CD4-positive, alpha-beta T cell treated with Interleukin-17A for 1 hour (primary cell): ENCODE results near the gene ASTN2.
"Not testable (repeated sequence)": the region's sequence is repeated elsewhere in the genome, so short reads cannot be mapped to it uniquely, and the experiment has no call there.

Experiments
- DNase-seq: peaks from one replicate; pipeline ENCODE4 v3.0.0-alpha.2; 2020

Gene ASTN2

GRCh38 chr9:116717150-116717549 lies 697.7 kb downstream of the ASTN2 start:
- no peak for DNase-seq

DNA sequence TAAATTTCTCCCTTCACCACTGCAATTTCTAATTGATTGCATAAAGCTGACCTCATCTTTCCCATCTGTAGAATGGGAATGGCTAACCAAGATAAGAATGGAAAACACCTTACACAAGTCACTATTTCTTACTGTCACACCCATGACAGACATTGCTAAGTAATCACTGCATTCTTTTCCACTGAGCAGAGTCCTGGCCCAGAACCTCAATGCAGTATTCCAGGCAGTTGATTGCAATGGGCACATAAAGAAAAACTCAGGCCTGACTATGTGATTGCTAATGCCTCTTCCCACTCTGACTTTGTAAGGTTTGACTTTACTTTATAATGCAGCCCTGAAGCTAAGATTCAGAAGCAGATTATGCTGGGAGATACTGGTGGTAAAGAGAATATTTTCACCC lies 698.4 kb downstream of the ASTN2 start:
- no peak for DNase-seq

DNA sequence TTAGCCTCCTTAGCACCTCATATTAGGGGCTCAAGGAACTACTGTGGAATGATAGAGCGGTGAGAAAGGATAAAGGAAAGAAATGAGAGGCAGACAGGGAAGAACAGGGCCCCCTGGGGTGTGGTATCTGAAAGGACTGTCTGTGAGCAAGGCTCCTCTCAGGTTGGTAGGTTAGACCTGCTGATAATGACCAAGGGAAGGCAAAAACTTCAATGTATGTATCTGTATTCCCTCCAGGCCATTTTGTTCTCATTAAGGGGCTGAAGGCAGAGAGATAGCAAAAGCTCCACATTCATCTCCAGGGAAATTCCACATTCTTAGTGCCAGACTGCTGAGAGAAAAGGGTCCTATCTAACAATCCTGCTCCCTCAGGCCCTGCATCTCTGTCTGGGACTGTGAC lies 699.1 kb downstream of the ASTN2 start:
- DNase-seq: no peak

DNA sequence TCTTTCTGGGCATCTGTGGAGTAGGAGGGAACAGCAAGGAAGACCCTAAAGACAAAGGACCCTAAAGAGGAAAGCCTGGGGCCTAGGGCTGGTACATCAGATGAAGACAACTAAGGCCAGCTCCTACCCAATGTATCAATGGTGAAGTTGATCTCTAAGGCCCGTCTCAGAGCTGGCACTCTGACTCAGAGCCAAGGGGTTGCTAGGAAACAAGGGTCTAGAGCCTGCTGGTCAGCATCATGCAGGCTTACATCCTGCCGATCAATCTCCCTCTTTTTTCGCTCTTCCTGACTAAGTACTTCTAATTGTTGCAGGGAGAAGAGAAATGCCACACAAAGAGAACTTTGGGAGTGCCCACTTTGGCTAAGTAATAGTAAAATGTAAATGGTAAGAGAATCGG lies 701.6 kb downstream of the ASTN2 start:
- no peak for DNase-seq

GRCh38 chr9:116712781-116713180 lies 702.1 kb downstream of the ASTN2 start:
- no peak for DNase-seq

DNA sequence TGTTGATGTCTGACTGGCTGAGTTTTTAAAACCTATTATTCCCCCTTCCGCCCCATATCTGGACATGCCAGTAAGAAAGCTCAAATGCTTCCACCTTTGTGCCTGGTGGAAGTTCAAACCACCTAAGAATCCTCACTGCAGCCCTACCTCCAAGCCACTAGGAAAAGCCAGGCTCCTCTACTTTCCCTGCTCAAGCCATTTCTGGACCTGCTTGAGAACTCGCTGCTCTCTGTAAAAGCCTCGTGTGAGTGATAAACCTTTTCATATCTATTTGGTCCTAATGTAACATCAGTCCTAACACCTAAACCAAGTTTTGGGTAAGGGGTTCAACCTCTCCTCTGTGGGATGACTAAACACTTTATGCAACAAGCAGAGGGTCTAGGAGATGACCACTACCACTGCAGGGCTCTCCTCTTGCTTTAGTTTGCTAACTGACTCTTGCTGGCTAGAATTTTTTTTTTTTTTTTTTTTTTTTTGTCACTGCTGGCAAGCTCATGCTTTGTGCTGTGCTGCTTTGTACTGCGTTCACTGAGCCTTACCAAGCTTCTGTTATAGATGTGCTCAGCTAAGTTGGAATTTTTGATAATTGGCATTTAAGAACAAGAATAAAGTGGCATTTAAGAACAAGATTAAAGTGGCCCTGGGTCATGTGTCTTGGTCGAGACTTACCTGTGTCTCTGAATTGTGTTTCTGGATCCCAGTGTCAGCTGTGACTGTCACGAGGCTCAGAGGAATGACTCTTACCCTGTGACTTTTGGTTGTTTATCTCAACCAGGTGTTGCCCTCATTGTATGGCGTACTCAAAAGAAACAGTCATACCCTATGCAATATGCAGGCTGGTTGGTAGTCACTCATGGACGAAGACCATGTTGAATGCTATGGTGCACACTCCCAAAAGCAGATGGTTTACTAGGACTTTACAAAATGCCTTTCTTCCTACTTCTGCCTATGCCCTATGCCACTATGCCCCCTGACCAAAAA lies 708.3 kb downstream of the ASTN2 start:
- no peak for DNase-seq

DNA sequence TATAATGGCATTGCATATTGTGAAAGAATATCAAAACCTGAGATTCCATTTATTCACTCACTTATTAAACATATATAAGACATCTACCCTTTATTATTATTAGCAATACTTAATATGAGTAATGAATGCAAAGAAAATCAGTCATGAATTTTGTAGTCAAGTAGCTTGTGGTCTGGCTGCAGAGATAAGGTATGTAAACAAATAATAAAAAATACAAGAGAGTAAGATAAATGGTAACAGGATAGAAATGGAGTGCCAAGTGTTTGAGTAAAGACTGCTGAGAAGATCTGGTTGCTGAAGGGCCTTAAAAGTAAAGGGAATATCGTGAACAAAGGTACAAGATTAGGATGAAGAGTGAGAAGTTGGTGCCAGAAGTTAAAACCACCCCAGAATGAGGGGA lies 709.3 kb downstream of the ASTN2 start:
- no peak for DNase-seq

DNA sequence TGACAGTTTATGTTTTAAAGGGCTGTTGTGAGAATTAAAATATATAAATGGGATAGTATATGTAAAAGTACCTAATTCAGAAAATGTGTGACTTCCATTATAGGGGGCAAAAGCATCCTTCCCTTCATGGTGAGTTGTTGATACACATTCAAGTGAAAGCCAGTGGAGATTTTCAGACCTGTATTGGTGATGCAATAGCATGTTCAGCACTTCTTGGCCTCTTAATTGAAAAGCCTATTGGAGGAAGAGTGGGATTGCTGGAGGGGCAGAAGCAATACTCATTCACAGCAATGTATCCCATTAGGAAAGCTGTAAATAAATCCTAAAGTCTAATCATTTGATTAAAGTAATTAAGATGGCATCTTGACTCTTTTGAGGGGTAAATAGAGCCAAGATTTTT lies 710.4 kb downstream of the ASTN2 start:
- no peak for DNase-seq

- DNase-seq: no peak
These were observed 711.2 kb downstream of the ASTN2 start for GRCh38 chr9:116703634-116704033.

DNA sequence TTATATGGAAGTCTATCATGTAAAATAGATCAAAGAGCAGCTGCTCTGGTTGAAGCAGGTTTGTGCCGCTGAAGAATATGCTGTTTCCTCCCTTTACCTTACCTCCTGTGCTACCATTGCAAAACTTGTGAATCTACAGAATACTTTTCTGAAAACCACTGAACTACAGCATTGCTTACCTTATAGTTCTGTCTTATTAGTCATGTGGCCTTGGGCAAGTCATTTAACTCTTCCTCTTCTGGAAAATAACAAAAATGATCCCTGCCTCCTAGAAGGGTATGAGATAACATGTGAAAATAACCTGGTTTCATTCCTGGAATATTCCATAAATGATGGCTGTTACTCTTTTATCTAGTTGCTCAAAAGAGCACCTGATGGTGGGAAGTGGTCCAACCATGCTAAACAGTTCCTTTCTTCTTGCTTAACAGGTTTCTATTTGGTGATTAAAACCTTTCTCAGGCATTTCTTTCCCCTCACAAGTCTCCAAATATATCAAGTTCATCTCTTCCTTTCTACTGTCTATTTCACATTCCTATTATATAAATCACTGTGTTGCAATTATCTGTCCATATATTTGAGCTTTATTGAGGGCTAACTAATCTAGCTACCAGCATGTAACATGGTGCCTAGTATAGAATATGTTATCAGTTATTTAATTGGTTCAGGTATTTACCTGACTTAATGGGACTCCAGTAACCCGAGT lies 712.8 kb downstream of the ASTN2 start:
- no peak for DNase-seq

GRCh38 chr9:116700882-116701865 lies 713.7 kb downstream of the ASTN2 start:
- no peak for DNase-seq

GRCh38 chr9:116700279-116700678 lies 714.6 kb downstream of the ASTN2 start:
- no peak for DNase-seq

DNA sequence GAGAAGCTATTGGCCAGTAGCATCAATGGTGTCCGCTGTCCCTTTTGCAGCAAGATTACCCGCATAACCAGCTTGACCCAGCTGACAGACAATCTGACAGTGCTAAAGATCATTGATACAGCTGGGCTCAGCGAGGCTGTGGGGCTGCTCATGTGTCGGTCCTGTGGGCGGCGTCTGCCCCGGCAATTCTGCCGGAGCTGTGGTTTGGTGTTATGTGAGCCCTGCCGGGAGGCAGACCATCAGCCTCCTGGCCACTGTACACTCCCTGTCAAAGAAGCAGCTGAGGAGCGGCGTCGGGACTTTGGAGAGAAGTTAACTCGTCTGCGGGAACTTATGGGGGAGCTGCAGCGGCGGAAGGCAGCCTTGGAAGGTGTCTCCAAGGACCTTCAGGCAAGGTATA lies 717.0 kb downstream of the ASTN2 start:
- DNase-seq: no peak

DNA sequence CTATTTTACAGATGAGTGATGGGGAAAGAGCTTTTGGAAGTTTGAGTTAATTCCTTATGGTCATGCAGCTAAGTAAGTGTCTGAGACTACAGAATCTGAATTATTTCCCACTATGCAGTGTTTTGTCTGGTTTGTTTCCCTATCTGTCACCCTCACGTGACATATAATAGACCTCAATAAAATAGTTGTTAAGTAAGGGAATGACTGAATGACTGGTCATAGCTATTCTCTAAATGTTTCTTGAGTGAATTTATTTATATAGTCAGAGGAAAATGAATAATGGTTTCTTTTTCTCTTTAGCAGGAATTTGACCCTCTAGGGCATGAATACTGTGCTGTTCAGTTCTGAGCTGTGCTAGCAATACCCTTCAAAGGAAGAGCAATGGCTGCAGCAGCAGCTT lies 717.5 kb downstream of the ASTN2 start:
- no peak for DNase-seq

DNA sequence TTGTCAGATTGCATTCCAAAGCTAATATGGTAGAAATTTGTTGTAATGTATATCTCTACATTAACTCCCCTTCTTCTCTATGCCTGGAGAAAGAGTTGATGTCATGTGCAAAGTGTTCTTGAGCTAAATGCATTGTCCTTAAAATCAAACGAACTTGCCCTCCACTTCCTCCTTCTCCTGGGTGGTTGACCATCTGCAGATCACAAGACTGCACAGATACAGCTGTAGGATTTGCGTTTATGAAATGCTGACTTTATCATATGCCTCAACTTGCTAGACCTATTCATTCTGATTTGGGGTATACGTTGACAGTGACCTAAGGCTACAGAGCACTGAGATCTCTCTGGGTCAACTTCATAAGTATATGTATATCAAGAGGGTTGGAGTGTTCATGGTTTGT lies 719.4 kb downstream of the ASTN2 start:
- no peak for DNase-seq

DNA sequence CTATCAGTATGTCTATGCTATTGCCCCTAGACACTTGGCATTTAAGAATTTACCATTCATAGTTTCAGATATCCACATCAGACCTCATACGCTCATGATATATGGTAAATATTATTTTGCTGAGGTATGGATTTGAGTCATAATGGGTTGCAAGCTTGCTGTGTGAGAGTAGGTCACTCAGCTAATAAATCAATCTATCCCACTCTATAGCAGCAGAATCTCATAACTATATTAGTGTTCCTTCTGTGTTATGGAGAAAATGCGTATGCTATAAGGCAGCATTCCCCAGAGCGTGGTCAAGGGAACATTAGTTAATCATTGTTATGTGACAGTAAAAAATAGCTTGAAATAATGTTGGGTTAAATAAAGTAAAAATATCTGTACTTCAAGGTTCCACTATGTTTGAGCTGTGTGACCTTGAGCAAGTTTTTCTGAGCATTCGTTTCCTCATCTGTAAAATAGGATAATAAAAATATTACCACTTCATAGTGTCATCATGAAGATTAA lies 720.0 kb downstream of the ASTN2 start:
- DNase-seq: no peak

DNA sequence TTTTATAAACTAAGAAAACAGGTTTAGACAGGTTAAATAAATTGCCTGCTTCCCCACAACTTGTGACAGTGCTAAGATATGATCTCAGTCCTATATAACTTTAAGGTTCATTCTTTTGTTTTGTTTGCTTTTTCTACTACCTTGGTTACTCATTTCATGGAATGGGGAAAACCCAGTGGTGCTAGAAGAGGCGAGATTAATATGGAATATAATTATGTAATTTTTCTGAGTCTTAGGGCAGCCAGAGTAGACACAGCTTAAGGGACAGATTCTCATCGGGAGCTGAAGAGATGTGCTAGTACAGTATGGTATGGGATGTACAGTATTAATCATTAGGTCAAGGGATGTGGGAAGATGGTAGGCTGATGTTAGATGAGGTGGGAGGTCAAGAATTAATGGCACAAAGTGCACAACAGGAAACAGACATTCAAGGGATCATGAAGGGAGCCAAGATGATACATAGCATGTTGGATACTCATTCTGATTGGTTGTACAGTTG lies 721.6 kb downstream of the ASTN2 start:
- no peak for DNase-seq

DNA sequence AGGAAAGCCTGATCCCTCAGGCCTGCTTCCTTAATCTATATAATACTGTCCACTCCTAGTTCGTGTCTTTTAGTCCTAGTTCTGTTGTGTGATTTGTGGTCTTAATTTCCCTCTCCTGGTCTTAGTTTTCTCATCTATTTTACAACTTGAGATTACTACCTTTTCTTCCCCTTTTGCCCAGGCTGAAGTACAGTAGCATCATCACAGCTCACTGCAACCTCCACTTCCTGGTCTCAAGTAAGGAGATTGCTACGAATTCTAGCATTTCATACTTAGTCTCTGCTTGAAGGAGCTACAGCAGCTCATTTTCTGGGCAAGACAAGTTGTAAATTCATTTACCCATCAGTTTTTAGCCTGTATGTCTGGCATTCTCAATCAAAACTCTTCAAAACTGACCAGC lies 722.2 kb downstream of the ASTN2 start:
- DNase-seq: no peak

GRCh38 chr9:116691607-116692006 lies 723.2 kb downstream of the ASTN2 start:
- no peak for DNase-seq

DNA sequence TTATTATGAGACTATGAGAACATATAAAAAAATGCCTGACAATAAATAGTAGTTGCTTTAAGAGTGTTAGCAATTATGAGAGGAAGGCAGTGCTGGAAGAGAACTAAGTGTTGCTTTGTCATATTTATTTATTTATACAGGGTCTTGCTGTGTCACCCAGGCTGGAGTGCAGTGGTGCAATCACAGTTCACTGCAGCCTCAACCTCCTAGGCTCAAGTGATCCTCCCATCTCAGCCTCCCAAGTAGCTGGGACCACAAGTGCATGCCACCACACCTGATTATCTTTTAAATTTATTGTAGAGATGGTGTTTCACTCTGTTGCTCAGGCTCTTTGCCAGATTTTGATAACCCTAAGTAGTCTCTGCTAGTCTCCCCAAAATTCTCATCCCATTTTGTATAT lies 724.1 kb downstream of the ASTN2 start:
- DNase-seq: not testable (repeated sequence)

- DNase-seq: no peak
These were observed 725.3 kb downstream of the ASTN2 start for GRCh38 chr9:116689486-116690032.

GRCh38 chr9:116688806-116689485 lies 725.9 kb downstream of the ASTN2 start:
- DNase-seq: no peak
